GM12891 (cell line): Measurements from ENCODE around the gene APOL3.

Experiments used
- POLR2A ChIP-seq: IDR thresholded peaks from 2 replicates; pipeline ENCODE4 v1.6.1; 2011; ENCODE audit warnings: low read depth, low read length, control low read depth
- POLR2AphosphoS5 ChIP-seq: IDR thresholded peaks from 2 replicates; pipeline ENCODE4 v1.6.1; 2011; ENCODE audit warnings: low read depth, low read length, control low read depth
- SPI1 ChIP-seq: IDR thresholded peaks from 2 replicates; pipeline ENCODE4 v1.6.1; 2011; ENCODE audit warnings: low read depth, low read length, control low read depth

DNA sequence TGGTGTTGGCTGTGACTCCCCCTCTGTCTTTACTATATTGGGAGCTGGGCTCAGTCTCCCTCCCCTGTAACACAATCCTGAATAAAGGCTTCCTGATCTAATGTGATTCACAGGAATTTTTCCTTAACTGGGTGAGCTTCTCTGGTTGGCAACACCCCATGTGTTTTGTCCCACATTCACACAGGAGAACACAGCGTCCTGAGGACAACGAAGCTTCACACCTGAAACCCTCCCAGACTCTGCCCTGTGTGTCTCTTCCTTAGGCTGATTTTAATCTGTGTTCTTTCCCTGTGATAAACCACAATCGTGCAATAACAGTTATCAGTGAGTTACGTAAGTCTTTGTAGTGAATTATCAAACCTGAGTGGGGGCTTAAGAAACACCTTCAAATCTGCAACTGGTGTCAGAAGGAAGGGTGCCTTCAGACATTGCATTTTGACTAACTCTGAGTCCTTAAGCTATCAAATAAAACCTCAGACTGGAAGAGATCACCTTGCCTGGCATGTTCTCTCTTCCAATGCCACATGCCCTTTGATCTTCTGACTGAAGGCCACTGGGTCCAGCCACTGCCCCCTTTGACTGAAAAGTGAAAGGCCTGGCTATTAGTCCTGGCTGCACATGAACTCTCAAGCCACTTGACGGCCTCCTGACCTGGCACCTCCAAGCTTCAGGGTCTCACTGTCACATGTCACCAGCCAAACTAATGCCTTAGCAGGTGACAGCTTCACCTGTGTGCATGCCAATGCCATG lies 17.3 kb downstream of the APOL3 start:
- TF ChIP-seq POLR2A (no peak), POLR2AphosphoS5 (no peak), SPI1 (no peak)
